Osteocyte (in vitro differentiated cells): ENCODE results near the gene ILDR1. TPM values are rescaled to one million over a fixed set of nuclear protein-coding genes. Genes with fewer than 3 reads are reported as not detected.

Experiments used
- DNase-seq: peaks from one replicate; pipeline ENCODE4 v3.0.0; 2021; ENCODE audit warnings: mixed read lengths; ENCODE audit not compliant: unreplicated experiment; ENCODE audit errors: extremely low spot score
- H3K27ac Mint-ChIP-seq: one replicate; pipeline ENCODE4 v1.8.0; 2021; ENCODE audit warnings: mild to moderate bottlenecking, mixed read lengths; ENCODE audit not compliant: unreplicated experiment
- H3K27me3 Mint-ChIP-seq: one replicate; pipeline ENCODE4 v1.8.0; 2021; ENCODE audit warnings: mixed read lengths; ENCODE audit not compliant: unreplicated experiment
- H3K36me3 Mint-ChIP-seq: one replicate; pipeline ENCODE4 v1.8.0; 2021; ENCODE audit warnings: mixed read lengths; ENCODE audit not compliant: unreplicated experiment
- H3K4me1 Mint-ChIP-seq: one replicate; pipeline ENCODE4 v1.8.0; 2021; ENCODE audit warnings: mixed read lengths; ENCODE audit not compliant: unreplicated experiment
- H3K4me3 Mint-ChIP-seq: one replicate; pipeline ENCODE4 v1.8.0; 2021; ENCODE audit warnings: mild to moderate bottlenecking, moderate library complexity, mixed read lengths; ENCODE audit not compliant: unreplicated experiment
- H3K9me3 Mint-ChIP-seq: one replicate; pipeline ENCODE4 v1.8.0; 2021; ENCODE audit warnings: mixed read lengths; ENCODE audit not compliant: unreplicated experiment
- total RNA-seq: library from RNA; stranded (reverse); gene quantifications from 2 replicates; pipeline ENCODE4 v1.2.1, GENCODE V29; 2021
- TF ChIP-seq, protein P1 (sequence below): fragments of 200-600 bp; sonication (generic); IDR thresholded peaks from 2 replicates; pipeline ENCODE4 v1.5.0; 2021; ENCODE audit warnings: antibody characterized with exemption, mild to moderate bottlenecking, moderate library complexity

Gene ILDR1
- total RNA-seq, 1 donor from 2014 or later: not detected

GRCh38 chr3:122003606-122004005 is 18.4 kb downstream of the ILDR1 start:
- H3K36me3 Mint-ChIP-seq: no peaks in the 10 kb centered on the region
- TF ChIP-seq, protein P1, sequence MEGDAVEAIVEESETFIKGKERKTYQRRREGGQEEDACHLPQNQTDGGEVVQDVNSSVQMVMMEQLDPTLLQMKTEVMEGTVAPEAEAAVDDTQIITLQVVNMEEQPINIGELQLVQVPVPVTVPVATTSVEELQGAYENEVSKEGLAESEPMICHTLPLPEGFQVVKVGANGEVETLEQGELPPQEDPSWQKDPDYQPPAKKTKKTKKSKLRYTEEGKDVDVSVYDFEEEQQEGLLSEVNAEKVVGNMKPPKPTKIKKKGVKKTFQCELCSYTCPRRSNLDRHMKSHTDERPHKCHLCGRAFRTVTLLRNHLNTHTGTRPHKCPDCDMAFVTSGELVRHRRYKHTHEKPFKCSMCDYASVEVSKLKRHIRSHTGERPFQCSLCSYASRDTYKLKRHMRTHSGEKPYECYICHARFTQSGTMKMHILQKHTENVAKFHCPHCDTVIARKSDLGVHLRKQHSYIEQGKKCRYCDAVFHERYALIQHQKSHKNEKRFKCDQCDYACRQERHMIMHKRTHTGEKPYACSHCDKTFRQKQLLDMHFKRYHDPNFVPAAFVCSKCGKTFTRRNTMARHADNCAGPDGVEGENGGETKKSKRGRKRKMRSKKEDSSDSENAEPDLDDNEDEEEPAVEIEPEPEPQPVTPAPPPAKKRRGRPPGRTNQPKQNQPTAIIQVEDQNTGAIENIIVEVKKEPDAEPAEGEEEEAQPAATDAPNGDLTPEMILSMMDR: no peak
- no peaks in the 10 kb centered on the region for H3K9me3 Mint-ChIP-seq
- peaks cover 3% of the 10 kb centered on the region for H3K27me3 Mint-ChIP-seq
- H3K4me3 Mint-ChIP-seq: no peak overlapping the region
- H3K4me1 Mint-ChIP-seq: no peaks in the 10 kb centered on the region
- H3K27ac Mint-ChIP-seq: no peak overlapping the region
- no peak for DNase-seq

DNA sequence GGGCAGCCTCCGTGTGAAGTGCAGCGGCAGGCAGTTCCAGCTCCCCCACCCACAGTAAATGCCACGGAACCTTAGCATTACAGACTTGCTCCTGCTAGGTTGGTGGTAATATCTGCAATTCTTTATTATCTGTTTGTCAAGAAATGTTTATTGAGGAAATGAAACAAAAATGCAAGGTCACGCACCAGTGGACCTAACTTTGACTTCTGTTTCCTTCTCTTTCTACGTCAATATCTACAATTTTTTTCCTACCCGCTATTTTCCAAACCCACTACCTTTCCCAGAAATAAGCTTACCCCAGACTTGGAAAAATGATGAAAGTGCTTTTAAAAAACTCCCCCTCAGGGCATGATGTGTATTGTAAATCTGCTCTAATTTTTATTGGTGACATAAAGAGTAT is 18.9 kb downstream of the ILDR1 start:
- H3K27ac Mint-ChIP-seq: no peak overlapping the region
- no peaks in the 10 kb centered on the region for H3K9me3 Mint-ChIP-seq
- H3K4me1 Mint-ChIP-seq: no peaks in the 10 kb centered on the region
- no peaks in the 10 kb centered on the region for H3K36me3 Mint-ChIP-seq
- TF ChIP-seq, protein P1: no peak
- DNase-seq: no peak
- H3K27me3 Mint-ChIP-seq: peaks cover 3% of the 10 kb centered on the region
- H3K4me3 Mint-ChIP-seq: no peak overlapping the region

GRCh38 chr3:122002611-122003010 is 19.4 kb downstream of the ILDR1 start:
- Mint-ChIP-seq H3K36me3 (no peaks in the 10 kb centered on the region), H3K4me1 (no peaks in the 10 kb centered on the region), H3K9me3 (no peaks in the 10 kb centered on the region), H3K27ac (no peak overlapping the region), H3K4me3 (no peak overlapping the region), H3K27me3 (peaks cover 3% of the 10 kb centered on the region)
- TF ChIP-seq, protein P1: no peak
- no peak for DNase-seq

DNA sequence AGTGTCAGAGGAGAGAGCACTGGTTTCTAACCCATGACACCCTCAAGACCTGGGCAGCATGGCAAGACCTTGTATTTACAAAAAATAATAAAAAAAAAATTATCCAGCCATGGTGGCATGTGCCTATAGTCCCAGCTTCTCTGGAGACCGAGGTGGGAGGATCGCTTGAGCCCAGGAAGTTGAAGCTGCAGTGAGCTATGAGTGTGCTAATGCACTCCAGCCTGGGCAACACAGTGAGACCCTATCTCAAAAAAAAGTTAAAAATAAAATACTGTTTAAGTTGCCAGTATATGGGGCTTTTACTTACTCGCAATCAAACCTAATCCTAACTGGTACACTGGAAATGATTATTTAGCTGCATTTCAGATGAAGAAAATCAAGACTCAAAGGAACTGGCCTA is 20.2 kb downstream of the ILDR1 start:
- peaks cover 3% of the 10 kb centered on the region for H3K27me3 Mint-ChIP-seq
- H3K36me3 Mint-ChIP-seq: no peaks in the 10 kb centered on the region
- H3K27ac Mint-ChIP-seq: no peak overlapping the region
- no peak for DNase-seq
- no peaks in the 10 kb centered on the region for H3K9me3 Mint-ChIP-seq
- no peaks in the 10 kb centered on the region for H3K4me1 Mint-ChIP-seq
- no peak overlapping the region for H3K4me3 Mint-ChIP-seq
- TF ChIP-seq, protein P1: no peak

DNA sequence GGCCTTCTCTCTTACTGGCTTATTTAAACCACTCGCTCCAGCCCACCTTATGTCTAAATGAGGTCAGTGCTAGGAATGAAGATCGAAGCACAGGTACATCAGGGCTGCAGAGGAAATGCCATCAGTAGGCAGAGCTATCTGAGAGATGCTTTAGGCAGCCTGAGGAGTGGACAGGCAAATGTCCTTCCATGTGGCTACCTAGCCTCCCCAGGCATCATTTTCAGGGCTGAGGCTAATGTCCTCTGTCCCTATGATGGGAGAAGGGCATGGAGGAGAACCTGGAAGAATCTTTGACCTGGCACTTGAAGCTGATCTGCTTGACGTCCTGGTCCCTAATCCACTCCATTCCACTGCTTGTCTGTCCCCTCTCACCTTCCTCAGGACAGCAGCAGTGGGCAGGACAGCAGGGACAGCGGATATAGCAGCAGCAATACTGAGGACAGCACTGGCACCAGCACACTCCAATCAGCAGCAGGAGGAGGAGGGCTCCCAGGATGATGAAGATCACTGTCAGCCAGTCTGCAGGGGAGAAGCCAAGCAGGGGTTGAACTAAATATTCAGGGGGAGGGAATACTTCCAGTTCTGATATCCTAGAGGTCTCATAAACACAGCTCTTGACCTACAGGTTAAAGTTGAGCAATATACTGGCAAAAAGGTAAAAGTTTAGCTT is 21.0 kb downstream of the ILDR1 start:
- H3K9me3 Mint-ChIP-seq: no peaks in the 10 kb centered on the region
- no peaks in the 10 kb centered on the region for H3K4me1 Mint-ChIP-seq
- TF ChIP-seq, protein P1: no peak
- DNase-seq: no peak
- peaks cover 3% of the 10 kb centered on the region for H3K27me3 Mint-ChIP-seq
- H3K27ac Mint-ChIP-seq: no peak overlapping the region
- no peaks in the 10 kb centered on the region for H3K36me3 Mint-ChIP-seq
- no peak overlapping the region for H3K4me3 Mint-ChIP-seq
